GM23248 (cell line): ENCODE results near the gene ESPNL. TPM values are rescaled to one million over a fixed set of nuclear protein-coding genes. Genes with fewer than 3 reads are reported as not detected.

Experiments
- DNase-seq: peaks from one replicate; pipeline ENCODE4 v3.0.0-alpha.2; 2015
- H2AFZ ChIP-seq: fragments of 200-600 bp; sonication (generic); 2 replicates; pipeline ENCODE4 v1.6.1; 2016; ENCODE audit warnings: antibody characterized with exemption
- H3F3A ChIP-seq: fragments of 200-600 bp; sonication (generic); 2 replicates; pipeline ENCODE4 v1.6.1; 2016; ENCODE audit warnings: mild to moderate bottlenecking, antibody characterized with exemption, mixed run types; ENCODE audit not compliant: insufficient read depth
- H3K27ac ChIP-seq: fragments of 200-600 bp; sonication (generic); 2 replicates; pipeline ENCODE4 v1.5.1; 2016; ENCODE audit warnings: mild to moderate bottlenecking
- H3K27me3 ChIP-seq: fragments of 200-600 bp; sonication (generic); replicated peaks from 2 replicates; pipeline ENCODE4 v1.6.1; 2016; ENCODE audit warnings: mild to moderate bottlenecking; ENCODE audit not compliant: insufficient read depth
- H3K36me3 ChIP-seq: fragments of 200-600 bp; sonication (generic); 2 replicates; pipeline ENCODE4 v1.6.1; 2016; ENCODE audit warnings: low read depth, mild to moderate bottlenecking
- H3K4me1 ChIP-seq: fragments of 200-600 bp; sonication (generic); 2 replicates; pipeline ENCODE4 v1.6.1; 2016; ENCODE audit warnings: mild to moderate bottlenecking; ENCODE audit not compliant: insufficient read depth
- H3K4me2 ChIP-seq: fragments of 200-600 bp; sonication (generic); one replicate; pipeline ENCODE4 v1.6.1; 2016; ENCODE audit warnings: mild to moderate bottlenecking; ENCODE audit not compliant: unreplicated experiment
- H3K4me3 ChIP-seq: fragments of 200-600 bp; sonication (generic); 2 replicates; pipeline ENCODE4 v1.5.1; 2016; ENCODE audit warnings: mild to moderate bottlenecking
- H3K79me2 ChIP-seq: fragments of 200-600 bp; sonication (generic); 2 replicates; pipeline ENCODE4 v1.6.1; 2016; ENCODE audit warnings: mild to moderate bottlenecking; ENCODE audit not compliant: insufficient read depth
- H3K9ac ChIP-seq: fragments of 200-600 bp; sonication (generic); 2 replicates; pipeline ENCODE4 v1.6.1; 2016; ENCODE audit warnings: mild to moderate bottlenecking
- H3K9me2 ChIP-seq: fragments of 200-600 bp; sonication (generic); 2 replicates; pipeline ENCODE4 v1.6.1; 2016; ENCODE audit warnings: mixed run types, mild to moderate bottlenecking, moderate library complexity; ENCODE audit not compliant: insufficient read depth
- H3K9me3 ChIP-seq: fragments of 200-600 bp; sonication (generic); one replicate; pipeline ENCODE4 v1.6.1; 2017; ENCODE audit warnings: low read depth
- H4K20me1 ChIP-seq: fragments of 200-600 bp; sonication (generic); 2 replicates; pipeline ENCODE4 v1.6.0; 2016; ENCODE audit not compliant: insufficient read depth
- EZH2 ChIP-seq: fragments of 200-600 bp; sonication (generic); IDR thresholded peaks from 2 replicates; pipeline ENCODE4 v1.6.1; 2018; ENCODE audit warnings: antibody characterized with exemption, mild to moderate bottlenecking; ENCODE audit not compliant: insufficient read depth, poor library complexity, severe bottlenecking
- EZH2phosphoT487 ChIP-seq: fragments of 200-600 bp; sonication (generic); IDR thresholded peaks from 2 replicates; pipeline ENCODE4 v1.6.1; 2018; ENCODE audit warnings: antibody characterized with exemption, moderate library complexity, mild to moderate bottlenecking, low read depth; ENCODE audit not compliant: insufficient read depth
- WGBS, 2 experiments: methylation state at CpG; one replicate each; pipeline ENCODE4 v1.1.6; 2015 to 2017; ENCODE audit warnings: low lambda C conversion rate in 2 of 2, low coverage in 1 of 2; ENCODE audit errors: missing lambda C conversion rate in 2 of 2; 5-methylcytosine and 5-hydroxymethylcytosine counted together
- in situ Hi-C: fragments of 300-500 bp; cut with MboI; formaldehyde crosslinking; loops from 2 replicates; pipeline ENCODE4 v1.15.0; 2020
- polyA plus RNA-seq: library from polyadenylated mRNA; unstranded; fragments of >200 nt; fragmentation: Nextera tagmentation; extraction: Ambion mirVana; gene quantifications from 2 replicates; pipeline ENCODE4 v1.2.1, GENCODE V29; 2016
- total RNA-seq: library from RNA; depleted of rRNA; stranded (reverse); fragments of >200 nt; shearing (Covaris generic); gene quantifications from 2 replicates; pipeline ENCODE4 v1.2.3, GENCODE V29; 2014

ESPNL gene
- total and polyA plus RNA-seq, 2 experiments from 2014 or later = 0.60 to 1.4 TPM

- H3K4me3 ChIP-seq = no peak overlapping the region
- no peak overlapping the region for H3K9ac ChIP-seq
- H3K79me2 ChIP-seq = no peaks in the 10 kb centered on the region
- H3F3A ChIP-seq = no peaks in the 10 kb centered on the region
- no peaks in the 10 kb centered on the region for H3K9me2 ChIP-seq
- no peak overlapping the region for H3K4me2 ChIP-seq
- no peak for DNase-seq
- TF ChIP-seq EZH2phosphoT487 (no peak), EZH2 (no peak)
- no peak overlapping the region for H2AFZ ChIP-seq
- H4K20me1 ChIP-seq = no peaks in the 10 kb centered on the region
- no peaks in the 10 kb centered on the region for H3K27me3 ChIP-seq
- no peaks in the 10 kb centered on the region for H3K4me1 ChIP-seq
- H3K36me3 ChIP-seq = peaks cover 16% of the 10 kb centered on the region; the same call in 1 of the 2 replicates
- in situ Hi-C loops = no loop called here
- no peak overlapping the region for H3K27ac ChIP-seq
- WGBS, 2 experiments = 96 to 98% methylated on average over 7 of the region's 7 CpGs
- H3K9me3 ChIP-seq = no peaks in the 10 kb centered on the region
Observed at GRCh38 chr2:238067939-238068338, 32.2 kb upstream of the ESPNL start.

DNA sequence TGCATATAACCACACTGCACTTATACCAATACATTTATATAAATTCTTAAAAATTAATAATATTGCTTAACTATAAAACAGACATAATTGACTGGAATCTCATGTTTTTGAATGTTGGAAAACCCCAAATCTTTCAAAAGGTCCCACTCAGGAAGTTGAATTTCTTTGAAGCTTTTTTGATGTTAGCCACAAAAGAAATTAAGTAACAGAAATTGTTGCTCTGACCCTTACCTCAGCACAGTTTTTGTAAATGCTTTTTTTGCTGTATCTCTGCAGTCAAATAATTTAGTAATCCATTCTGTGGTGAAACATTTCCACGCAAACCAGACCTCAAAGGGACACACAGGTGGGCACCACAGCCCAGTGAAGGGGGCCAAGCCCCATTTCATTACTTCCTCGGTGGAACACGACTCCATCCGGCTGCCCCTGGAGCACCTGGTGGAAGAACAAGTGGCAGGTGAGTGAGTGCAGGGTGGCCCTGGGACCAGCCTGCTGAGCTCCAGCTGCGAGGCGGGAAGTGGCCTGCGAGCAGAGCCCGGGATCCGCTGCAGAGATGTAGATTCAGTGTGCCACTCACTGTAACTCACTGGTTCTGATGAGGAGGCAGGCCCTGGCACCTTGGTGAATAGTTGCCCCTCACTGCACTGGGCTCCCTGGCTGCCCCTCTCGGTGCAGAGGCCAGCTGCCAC lies 31.0 kb upstream of the ESPNL start:
- TF ChIP-seq EZH2 = no peak
- no peak for TF ChIP-seq EZH2phosphoT487
- WGBS, 2 experiments = 96 to 98% methylated on average over 10 of the region's 10 CpGs
- no peaks in the 10 kb centered on the region for H3K4me1 ChIP-seq
- in situ Hi-C loops = no loop called here
- H4K20me1 ChIP-seq = no peaks in the 10 kb centered on the region
- no peak overlapping the region for H3K9ac ChIP-seq
- peaks cover 19% of the 10 kb centered on the region; the same call in 1 of the 2 replicates for H3K36me3 ChIP-seq
- no peak overlapping the region for H3K27ac ChIP-seq
- H2AFZ ChIP-seq = no peak overlapping the region
- no peaks in the 10 kb centered on the region for H3K79me2 ChIP-seq
- no peak overlapping the region for H3K4me3 ChIP-seq
- no peak for DNase-seq
- H3K9me3 ChIP-seq = no peaks in the 10 kb centered on the region
- no peak overlapping the region for H3K4me2 ChIP-seq
- H3F3A ChIP-seq = no peaks in the 10 kb centered on the region
- no peaks in the 10 kb centered on the region for H3K27me3 ChIP-seq
- no peaks in the 10 kb centered on the region for H3K9me2 ChIP-seq

- TF ChIP-seq EZH2 = no peak
- WGBS, 2 experiments = 92 to 93% methylated on average over 9 of the region's 9 CpGs
- H3K9ac ChIP-seq = no peak overlapping the region
- H4K20me1 ChIP-seq = no peaks in the 10 kb centered on the region
- no peaks in the 10 kb centered on the region for H3K9me3 ChIP-seq
- H3K79me2 ChIP-seq = no peaks in the 10 kb centered on the region
- no peak overlapping the region for H3K4me2 ChIP-seq
- H3K4me1 ChIP-seq = no peaks in the 10 kb centered on the region
- no peaks in the 10 kb centered on the region for H3K9me2 ChIP-seq
- no peak for DNase-seq
- in situ Hi-C loops = no loop called here
- H3K4me3 ChIP-seq = no peak overlapping the region
- H3K36me3 ChIP-seq = peaks cover 19% of the 10 kb centered on the region; the same call in 1 of the 2 replicates
- H2AFZ ChIP-seq = no peak overlapping the region
- no peaks in the 10 kb centered on the region for H3K27me3 ChIP-seq
- H3F3A ChIP-seq = no peaks in the 10 kb centered on the region
- H3K27ac ChIP-seq = no peak overlapping the region
Observed at GRCh38 chr2:238069877-238070276, 30.3 kb upstream of the ESPNL start.

GRCh38 chr2:238075397-238075796 lies 24.7 kb upstream of the ESPNL start:
- H3K9me2 ChIP-seq = no peaks in the 10 kb centered on the region
- H3K9ac ChIP-seq = no peak overlapping the region
- TF ChIP-seq EZH2 (no peak), EZH2phosphoT487 (no peak)
- H3K36me3 ChIP-seq = peaks cover 14% of the 10 kb centered on the region; the same call in 1 of the 2 replicates
- no peaks in the 10 kb centered on the region for H3K4me1 ChIP-seq
- in situ Hi-C loops = no loop called here
- H3F3A ChIP-seq = no peaks in the 10 kb centered on the region
- no peak overlapping the region for H2AFZ ChIP-seq
- no peaks in the 10 kb centered on the region for H3K27me3 ChIP-seq
- no peak overlapping the region for H3K4me2 ChIP-seq
- no peak overlapping the region for H3K4me3 ChIP-seq
- H3K27ac ChIP-seq = no peak overlapping the region
- H3K79me2 ChIP-seq = no peaks in the 10 kb centered on the region
- H4K20me1 ChIP-seq = no peaks in the 10 kb centered on the region
- no peak for DNase-seq
- H3K9me3 ChIP-seq = no peaks in the 10 kb centered on the region
